HL-60 (cell line): ENCODE results near the gene NFASC.

Experiments
- DNase-seq, 2 experiments: peaks; one replicate each; pipeline ENCODE4 v3.0.0-alpha.2; 2010 to 2020; ENCODE audit warnings: low read depth in 1 of 2, low spot score in 1 of 2
- H3K27ac ChIP-seq: fragments of 250-450 bp; sonication (Bioruptor Pico); replicated peaks from 2 replicates; pipeline ENCODE4 v1.5.1; 2020; ENCODE audit warnings: mild to moderate bottlenecking, moderate library complexity
- H3K27me3 ChIP-seq: fragments of 250-450 bp; sonication (Bioruptor Pico); 2 replicates; pipeline ENCODE4 v1.5.1; 2021; ENCODE audit warnings: mild to moderate bottlenecking, moderate library complexity; ENCODE audit not compliant: insufficient read depth, poor library complexity, severe bottlenecking
- H3K4me3 ChIP-seq: replicated peaks from 2 replicates; pipeline ENCODE4 v1.5.1; 2011; ENCODE audit warnings: mild to moderate bottlenecking, control low read depth, low read length; ENCODE audit not compliant: insufficient read depth
- GABPA ChIP-seq: IDR thresholded peaks from 2 replicates; pipeline ENCODE4 v1.6.1; 2012; ENCODE audit warnings: low read depth
- POLR2AphosphoS5 ChIP-seq: IDR thresholded peaks from 2 replicates; pipeline ENCODE4 v1.6.1; 2012; ENCODE audit warnings: low read depth
- SPI1 ChIP-seq: IDR thresholded peaks from 2 replicates; pipeline ENCODE4 v1.6.1; 2012; ENCODE audit warnings: low read depth, mild to moderate bottlenecking, borderline replicate concordance
- TF ChIP-seq, protein P1 (sequence below): IDR thresholded peaks from one replicate; pipeline ENCODE4 v1.5.1; 2011; ENCODE audit warnings: low read length, control low read depth, inconsistent platforms; ENCODE audit not compliant: insufficient read depth
- TF ChIP-seq, protein P2 (sequence below): IDR thresholded peaks from 2 replicates; pipeline ENCODE4 v1.6.1; 2012; ENCODE audit warnings: low read depth; ENCODE audit not compliant: insufficient replicate concordance

The NFASC gene

DNA sequence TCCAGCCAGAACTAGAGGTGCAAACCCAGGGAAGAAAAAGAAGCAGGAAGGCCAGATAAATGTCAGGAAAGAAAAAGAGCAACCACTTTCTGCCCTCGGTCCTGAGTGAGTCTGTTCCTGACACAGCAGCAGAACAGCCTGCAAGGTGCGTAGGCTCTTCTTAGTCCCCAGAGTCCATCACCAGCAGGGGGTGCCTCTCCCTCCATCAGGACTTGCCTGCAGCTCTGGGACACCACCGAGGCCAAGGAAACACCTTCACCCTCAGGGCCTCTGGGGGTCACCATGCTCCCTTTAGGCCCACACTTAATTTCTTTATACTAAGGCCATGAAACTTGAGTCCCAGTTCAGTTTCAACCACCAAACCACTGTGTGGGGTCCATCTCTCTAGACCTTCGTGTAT lies 43.7 kb upstream of the NFASC start:
- no peak for TF ChIP-seq GABPA
- TF ChIP-seq, protein P1, sequence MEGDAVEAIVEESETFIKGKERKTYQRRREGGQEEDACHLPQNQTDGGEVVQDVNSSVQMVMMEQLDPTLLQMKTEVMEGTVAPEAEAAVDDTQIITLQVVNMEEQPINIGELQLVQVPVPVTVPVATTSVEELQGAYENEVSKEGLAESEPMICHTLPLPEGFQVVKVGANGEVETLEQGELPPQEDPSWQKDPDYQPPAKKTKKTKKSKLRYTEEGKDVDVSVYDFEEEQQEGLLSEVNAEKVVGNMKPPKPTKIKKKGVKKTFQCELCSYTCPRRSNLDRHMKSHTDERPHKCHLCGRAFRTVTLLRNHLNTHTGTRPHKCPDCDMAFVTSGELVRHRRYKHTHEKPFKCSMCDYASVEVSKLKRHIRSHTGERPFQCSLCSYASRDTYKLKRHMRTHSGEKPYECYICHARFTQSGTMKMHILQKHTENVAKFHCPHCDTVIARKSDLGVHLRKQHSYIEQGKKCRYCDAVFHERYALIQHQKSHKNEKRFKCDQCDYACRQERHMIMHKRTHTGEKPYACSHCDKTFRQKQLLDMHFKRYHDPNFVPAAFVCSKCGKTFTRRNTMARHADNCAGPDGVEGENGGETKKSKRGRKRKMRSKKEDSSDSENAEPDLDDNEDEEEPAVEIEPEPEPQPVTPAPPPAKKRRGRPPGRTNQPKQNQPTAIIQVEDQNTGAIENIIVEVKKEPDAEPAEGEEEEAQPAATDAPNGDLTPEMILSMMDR = no peak
- TF ChIP-seq, protein P2, sequence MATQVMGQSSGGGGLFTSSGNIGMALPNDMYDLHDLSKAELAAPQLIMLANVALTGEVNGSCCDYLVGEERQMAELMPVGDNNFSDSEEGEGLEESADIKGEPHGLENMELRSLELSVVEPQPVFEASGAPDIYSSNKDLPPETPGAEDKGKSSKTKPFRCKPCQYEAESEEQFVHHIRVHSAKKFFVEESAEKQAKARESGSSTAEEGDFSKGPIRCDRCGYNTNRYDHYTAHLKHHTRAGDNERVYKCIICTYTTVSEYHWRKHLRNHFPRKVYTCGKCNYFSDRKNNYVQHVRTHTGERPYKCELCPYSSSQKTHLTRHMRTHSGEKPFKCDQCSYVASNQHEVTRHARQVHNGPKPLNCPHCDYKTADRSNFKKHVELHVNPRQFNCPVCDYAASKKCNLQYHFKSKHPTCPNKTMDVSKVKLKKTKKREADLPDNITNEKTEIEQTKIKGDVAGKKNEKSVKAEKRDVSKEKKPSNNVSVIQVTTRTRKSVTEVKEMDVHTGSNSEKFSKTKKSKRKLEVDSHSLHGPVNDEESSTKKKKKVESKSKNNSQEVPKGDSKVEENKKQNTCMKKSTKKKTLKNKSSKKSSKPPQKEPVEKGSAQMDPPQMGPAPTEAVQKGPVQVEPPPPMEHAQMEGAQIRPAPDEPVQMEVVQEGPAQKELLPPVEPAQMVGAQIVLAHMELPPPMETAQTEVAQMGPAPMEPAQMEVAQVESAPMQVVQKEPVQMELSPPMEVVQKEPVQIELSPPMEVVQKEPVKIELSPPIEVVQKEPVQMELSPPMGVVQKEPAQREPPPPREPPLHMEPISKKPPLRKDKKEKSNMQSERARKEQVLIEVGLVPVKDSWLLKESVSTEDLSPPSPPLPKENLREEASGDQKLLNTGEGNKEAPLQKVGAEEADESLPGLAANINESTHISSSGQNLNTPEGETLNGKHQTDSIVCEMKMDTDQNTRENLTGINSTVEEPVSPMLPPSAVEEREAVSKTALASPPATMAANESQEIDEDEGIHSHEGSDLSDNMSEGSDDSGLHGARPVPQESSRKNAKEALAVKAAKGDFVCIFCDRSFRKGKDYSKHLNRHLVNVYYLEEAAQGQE = no peak
- no peak for TF ChIP-seq POLR2AphosphoS5
- no peak for TF ChIP-seq SPI1
- H3K27ac ChIP-seq = no peak overlapping the region
- H3K4me3 ChIP-seq = no peak overlapping the region
- DNase-seq = no peak
- H3K27me3 ChIP-seq = peaks cover 12% of the 10 kb centered on the region

DNA sequence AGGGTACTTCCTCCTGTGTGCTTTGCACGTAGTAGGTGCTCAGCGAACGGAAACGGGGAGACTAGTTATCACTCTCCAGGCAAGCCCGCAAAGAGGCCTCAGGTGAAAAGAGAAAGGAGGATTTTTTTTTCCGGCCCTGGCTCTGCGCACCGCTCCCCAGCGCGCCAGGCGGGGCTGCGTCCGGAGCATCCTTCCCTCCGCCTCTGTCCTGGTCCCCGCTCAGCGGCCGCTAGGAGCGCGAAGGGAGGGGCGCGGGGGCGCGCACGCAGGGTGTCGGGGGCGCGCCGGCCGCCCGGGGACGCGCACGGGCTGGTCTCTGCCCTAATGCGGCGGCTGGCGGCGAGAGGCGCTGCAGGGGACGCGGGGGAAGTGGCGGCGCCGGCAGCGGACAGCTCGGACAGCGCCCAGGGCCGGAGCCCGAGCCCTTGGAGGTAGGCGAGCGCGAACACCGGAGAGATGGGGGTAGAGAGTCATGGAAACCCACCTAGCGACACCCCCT lies 42.3 kb upstream of the NFASC start:
- TF ChIP-seq, protein P2 = no peak
- TF ChIP-seq SPI1 (no peak), GABPA (no peak), POLR2AphosphoS5 (no peak)
- TF ChIP-seq, protein P1 = no peak
- Histone ChIP-seq H3K27me3 (peaks cover 12% of the 10 kb centered on the region), H3K4me3 (no peak overlapping the region), H3K27ac (no peak overlapping the region)
- peak in 1 of 2 experiments; percentile 13 for DNase-seq

DNA sequence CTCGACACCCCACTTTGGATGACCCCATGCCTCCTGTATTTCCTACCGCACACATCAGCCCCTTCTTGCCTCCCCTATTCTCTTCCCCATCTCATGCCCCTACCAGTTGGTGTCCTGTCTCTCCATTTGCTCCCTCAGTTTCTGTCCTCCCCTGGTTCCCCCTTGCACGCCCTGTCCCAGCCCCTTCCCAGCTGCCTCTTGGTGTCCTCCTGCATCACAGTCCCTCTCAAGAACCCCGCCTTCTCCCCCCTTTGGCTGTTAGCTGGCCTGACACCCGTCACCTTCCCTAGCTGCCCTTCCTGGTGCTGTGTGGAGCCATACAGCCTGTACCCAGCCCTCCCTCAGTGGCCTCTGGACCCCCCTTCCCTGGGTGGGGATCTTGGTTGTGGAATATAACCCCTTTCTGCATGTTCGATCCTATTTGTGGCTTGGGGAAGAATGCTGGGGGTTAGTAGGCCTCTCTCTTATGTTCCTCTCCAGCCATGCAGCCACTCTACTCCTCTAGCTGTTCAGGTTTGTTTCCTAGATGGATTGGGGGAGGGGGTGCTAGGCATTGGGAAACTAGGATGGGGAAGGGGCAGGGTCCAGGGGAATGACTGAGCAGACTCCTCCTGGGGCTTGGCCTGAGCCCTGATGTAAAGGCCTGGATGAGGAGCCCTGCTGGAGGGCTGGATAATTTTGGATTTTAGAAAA lies 41.4 kb upstream of the NFASC start:
- no peak for TF ChIP-seq SPI1
- no peak for TF ChIP-seq GABPA
- TF ChIP-seq, protein P1 = no peak
- no peak for TF ChIP-seq POLR2AphosphoS5
- TF ChIP-seq, protein P2 = no peak
- H3K27me3 ChIP-seq = peaks cover 12% of the 10 kb centered on the region
- DNase-seq = no peak
- H3K27ac ChIP-seq = no peak overlapping the region
- no peak overlapping the region for H3K4me3 ChIP-seq
